H1 (cell line): ENCODE data around the gene TMEM266. TPM values are rescaled to one million over a fixed set of nuclear protein-coding genes. Genes with fewer than 3 reads are reported as not detected.

ENCODE experiments used
- CTCF ChIA-PET: fragments of 300-600 bp; sonication (Branson Sonifier 250); formaldehyde crosslinking; loops from one replicate; lab custom pipeline; 2021; ENCODE audit not compliant: partially characterized antibody; lab: Charles Lee
- POLR2A ChIA-PET: fragments of 300-600 bp; sonication (Branson Sonifier 250); formaldehyde crosslinking; loops from one replicate; lab custom pipeline; 2021; ENCODE audit warnings: inconsistent platforms; ENCODE audit not compliant: partially characterized antibody; lab: Charles Lee
- DNase-seq, 2 experiments: peaks; one replicate each; pipeline versions ENCODE4 v3.0.0 to v3.0.0-alpha.2; 2010 to 2022; ENCODE audit warnings: low spot score in 2 of 2, low read depth in 1 of 2, mixed read lengths in 1 of 2
- FAIRE-seq: peaks from 2 replicates; lab custom pipeline; 2011; peaks lifted over from hg19 to GRCh38; lab: Jason Lieb, UNC
- H2AFZ ChIP-seq: 2 replicates; pipeline ENCODE4 v1.8.1; 2012; ENCODE audit warnings: low read length, inconsistent platforms
- H2AK5ac ChIP-seq: 2 replicates; pipeline ENCODE4 v1.6.1; 2013; ENCODE audit warnings: low read depth, low read length
- H2BK120ac ChIP-seq: replicated peaks from 2 replicates; pipeline ENCODE3; 2013; ENCODE audit warnings: low read depth, low read length, inconsistent platforms
- H2BK12ac ChIP-seq: 2 replicates; pipeline ENCODE4 v1.6.1; 2013; ENCODE audit warnings: low read depth, low read length
- H2BK15ac ChIP-seq: 2 replicates; pipeline ENCODE4 v1.6.1; 2013; ENCODE audit warnings: low read length
- H2BK20ac ChIP-seq: 2 replicates; pipeline ENCODE4 v1.6.1; 2013; ENCODE audit warnings: low read length
- H2BK5ac ChIP-seq: 2 replicates; pipeline ENCODE4 v1.6.1; 2013; ENCODE audit warnings: low read depth, low read length
- H3K14ac ChIP-seq: 2 replicates; pipeline ENCODE4 v1.6.1; 2013; ENCODE audit warnings: inconsistent platforms; ENCODE audit not compliant: insufficient read length
- H3K18ac ChIP-seq: 2 replicates; pipeline ENCODE4 v1.6.1; 2013; ENCODE audit warnings: low read length; ENCODE audit errors: extremely low read depth
- H3K23ac ChIP-seq: 2 replicates; pipeline ENCODE4 v1.6.1; 2013; ENCODE audit warnings: inconsistent platforms; ENCODE audit not compliant: insufficient read length
- H3K23me2 ChIP-seq: 2 replicates; pipeline ENCODE4 v1.6.1; 2013; ENCODE audit warnings: low read depth, low read length
- H3K27ac ChIP-seq: 2 replicates; pipeline ENCODE4 v1.6.1; 2011; ENCODE audit warnings: low read depth, low read length, inconsistent platforms
- H3K27me3 ChIP-seq, 4 experiments: replicated peaks in 1 of 4; 1 replicate in 1 of 4; 2 replicates in 3 of 4; pipeline versions ENCODE4 v1.6.1 to v1.8.1; 2011 to 2013; ENCODE audit warnings: low read length in 3 of 4, mild to moderate bottlenecking in 3 of 4, inconsistent platforms in 2 of 4, mixed read lengths in 2 of 4, moderate library complexity in 1 of 4; ENCODE audit not compliant: control insufficient read depth in 3 of 4, insufficient read depth in 3 of 4; ENCODE audit errors: extremely low read depth in 1 of 4
- H3K36me3 ChIP-seq, 4 experiments: 2 replicates each; pipeline versions ENCODE4 v1.6.1 to v1.8.1; 2011 to 2013; ENCODE audit warnings: mild to moderate bottlenecking in 4 of 4, low read length in 3 of 4, moderate library complexity in 2 of 4, control low read depth in 1 of 4, inconsistent platforms in 1 of 4; ENCODE audit not compliant: insufficient read depth in 4 of 4, control insufficient read depth in 2 of 4
- H3K4ac ChIP-seq: replicated peaks from 2 replicates; pipeline ENCODE3; 2013; ENCODE audit warnings: low read length, low read depth, mixed read lengths, inconsistent platforms; ENCODE audit not compliant: insufficient read length
- H3K4me1 ChIP-seq, 4 experiments: replicated peaks in 1 of 4; 1 replicate in 1 of 4; 2 replicates in 3 of 4; pipeline versions ENCODE4 v1.6.1 to v1.8.1; 2011 to 2013; ENCODE audit warnings: low read length in 3 of 4, inconsistent platforms in 2 of 4, mixed read lengths in 1 of 4; ENCODE audit not compliant: insufficient read depth in 4 of 4, control insufficient read depth in 3 of 4
- H3K4me2 ChIP-seq, 2 experiments: 2 replicates each; pipeline versions ENCODE4 v1.6.1 to v1.8.1; 2011 to 2013; ENCODE audit warnings: low read depth in 2 of 2, low read length in 2 of 2, control low read depth in 1 of 2, inconsistent platforms in 1 of 2, mild to moderate bottlenecking in 1 of 2; ENCODE audit not compliant: insufficient read depth in 1 of 2
- H3K4me3 ChIP-seq, 4 experiments: fragments of 200-600, 300-600 bp in 1 of 4; sonication (generic), shearing (Covaris generic), sonication (Bioruptor Twin) in 1 of 4; 2 replicates each; pipeline versions ENCODE4 v1.5.1 to v1.8.1; 2011 to 2016; ENCODE audit warnings: low read length in 4 of 4, low read depth in 3 of 4, control low read depth in 2 of 4, inconsistent platforms in 2 of 4, mild to moderate bottlenecking in 2 of 4, mixed read lengths in 1 of 4, moderate library complexity in 1 of 4; ENCODE audit not compliant: insufficient read depth in 2 of 4; ENCODE audit errors: extremely low read depth in 1 of 4
- H3K56ac ChIP-seq: replicated peaks from 2 replicates; pipeline ENCODE3; 2013; ENCODE audit warnings: low read depth, mild to moderate bottlenecking, mixed read lengths, low read length, inconsistent platforms; ENCODE audit not compliant: insufficient read length
- H3K79me1 ChIP-seq: 2 replicates; pipeline ENCODE4 v1.6.1; 2013; ENCODE audit warnings: low read depth, low read length, control low read depth
- H3K79me2 ChIP-seq, 2 experiments: 2 replicates each; pipeline versions ENCODE4 v1.6.1 to v1.8.1; 2012 to 2013; ENCODE audit warnings: low read length in 2 of 2, mild to moderate bottlenecking in 2 of 2, inconsistent platforms in 1 of 2; ENCODE audit not compliant: insufficient read depth in 2 of 2, control insufficient read depth in 1 of 2
- H3K9ac ChIP-seq, 4 experiments: replicated peaks in 1 of 4; 1 replicate in 1 of 4; 2 replicates in 3 of 4; pipeline versions ENCODE4 v1.6.1 to v1.8.1; 2011 to 2013; ENCODE audit warnings: low read depth in 3 of 4, low read length in 3 of 4, control low read depth in 2 of 4, mild to moderate bottlenecking in 2 of 4, moderate library complexity in 2 of 4, inconsistent platforms in 1 of 4; ENCODE audit errors: extremely low read depth in 1 of 4
- H3K9me3 ChIP-seq, 2 experiments: 2 replicates each; pipeline versions ENCODE4 v1.6.1 to v1.8.1; 2012 to 2013; ENCODE audit warnings: mild to moderate bottlenecking in 2 of 2, moderate library complexity in 2 of 2, control low read depth in 1 of 2, inconsistent platforms in 1 of 2, low read depth in 1 of 2, low read length in 1 of 2, mixed read lengths in 1 of 2; ENCODE audit not compliant: insufficient read depth in 2 of 2
- H4K20me1 ChIP-seq, 2 experiments: replicated peaks in 1 of 2; 2 replicates each; pipeline versions ENCODE3 to v1.8.1; 2011 to 2013; ENCODE audit warnings: inconsistent platforms in 2 of 2, low read length in 2 of 2, mild to moderate bottlenecking in 1 of 2; ENCODE audit not compliant: insufficient read depth in 2 of 2, control insufficient read depth in 1 of 2
- H4K5ac ChIP-seq: 2 replicates; pipeline ENCODE4 v1.6.1; 2013; ENCODE audit warnings: low read length, low read depth, mixed read lengths, inconsistent platforms; ENCODE audit not compliant: insufficient read length
- H4K8ac ChIP-seq: 2 replicates; pipeline ENCODE4 v1.8.0; 2013; ENCODE audit warnings: mild to moderate bottlenecking, moderate library complexity, low read length, inconsistent platforms; ENCODE audit not compliant: insufficient read depth; ENCODE audit errors: extremely low read depth
- H4K91ac ChIP-seq: replicated peaks from 2 replicates; pipeline ENCODE3; 2013; ENCODE audit warnings: low read length, mixed read lengths, inconsistent platforms; ENCODE audit not compliant: insufficient read length
- ATF3 ChIP-seq: IDR thresholded peaks from 2 replicates; pipeline ENCODE4 v1.6.1; 2011; ENCODE audit warnings: low read depth, mild to moderate bottlenecking, low read length; ENCODE audit not compliant: insufficient read depth
- BCL11A ChIP-seq, 2 experiments: IDR thresholded peaks; one replicate each; pipeline ENCODE4 v1.6.1; 2011; ENCODE audit warnings: low read depth in 2 of 2, low read length in 2 of 2, mild to moderate bottlenecking in 2 of 2
- CBX5 ChIP-seq: fragments of 300-800, 300-1000 bp; sonication (generic); IDR thresholded peaks from 2 replicates; pipeline ENCODE4 v1.7.1; 2016; ENCODE audit warnings: antibody characterized with exemption, low read length, low read depth
- EZH2 ChIP-seq: fragments of 200-600 bp; sonication (generic); IDR thresholded peaks from 2 replicates; pipeline ENCODE4 v1.7.1; 2012; ENCODE audit warnings: low read depth, mild to moderate bottlenecking, moderate library complexity, low read length, inconsistent platforms; ENCODE audit not compliant: severe bottlenecking
- HDAC2 ChIP-seq, 2 experiments: fragments of 300-600 bp in 1 of 2; sonication (generic) in 1 of 2; IDR thresholded peaks; 2 replicates each; pipeline ENCODE4 v1.6.1; 2011 to 2012; ENCODE audit warnings: low read depth in 2 of 2, low read length in 2 of 2, mild to moderate bottlenecking in 2 of 2, moderate library complexity in 2 of 2, borderline replicate concordance in 1 of 2, inconsistent platforms in 1 of 2
- KDM1A ChIP-seq: fragments of 200-600, 300-600 bp; sonication (generic); IDR thresholded peaks from 2 replicates; pipeline ENCODE4 v1.7.1; 2016; ENCODE audit warnings: mild to moderate bottlenecking, low read length, borderline replicate concordance
- POLR2AphosphoS5 ChIP-seq: IDR thresholded peaks from 2 replicates; pipeline ENCODE4 v1.6.1; 2011; ENCODE audit warnings: low read depth, low read length
- SP1 ChIP-seq: IDR thresholded peaks from 2 replicates; pipeline ENCODE4 v1.6.1; 2011; ENCODE audit warnings: low read depth, low read length
- SP2 ChIP-seq: IDR thresholded peaks from 2 replicates; pipeline ENCODE4 v1.6.1; 2012; ENCODE audit warnings: mild to moderate bottlenecking, low read length, inconsistent platforms
- TAF1 ChIP-seq: IDR thresholded peaks from 2 replicates; pipeline ENCODE4 v1.6.1; 2011; ENCODE audit warnings: mild to moderate bottlenecking, low read depth, low read length
- TCF12 ChIP-seq: IDR thresholded peaks from 2 replicates; pipeline ENCODE4 v1.6.1; 2011; ENCODE audit warnings: low read depth, mild to moderate bottlenecking, low read length
- YY1 ChIP-seq: IDR thresholded peaks from 2 replicates; pipeline ENCODE4 v1.6.1; 2011; ENCODE audit warnings: low read depth, mild to moderate bottlenecking, low read length
- ZNF274 ChIP-seq: IDR thresholded peaks from 2 replicates; pipeline ENCODE4 v1.7.0; 2012; ENCODE audit warnings: low read length, borderline replicate concordance; ENCODE audit errors: extremely low read depth
- WGBS, 2 experiments: shearing (Covaris generic) in 1 of 2; methylation state at CpG; one replicate each; pipeline versions ENCODE4 v1.1.6 to v1.1.7; 2013 to 2015; ENCODE audit warnings: low lambda C conversion rate in 2 of 2, mixed read lengths in 2 of 2, inconsistent platforms in 1 of 2, low coverage in 1 of 2, missing lambda C conversion rate in 1 of 2; ENCODE audit not compliant: insufficient replicate concordance in 2 of 2, insufficient coverage in 1 of 2, insufficient read length in 1 of 2; ENCODE audit errors: extremely low coverage in 1 of 2, missing lambda C conversion rate in 1 of 2; 5-methylcytosine and 5-hydroxymethylcytosine counted together
- polyA plus RNA-seq, 7 experiments: library from polyadenylated mRNA; depleted of rRNA in 3 of 7; stranded (reverse) in 5 of 7; unstranded in 2 of 7; fragments of >200 nt in 5 of 7; fragments of 200-250 nt in 2 of 7; gene quantifications; 1 replicate in 5 of 7; 2 replicates in 1 of 7; 4 replicates in 1 of 7; pipeline versions ENCODE4 v1.2.1 to v1.2.3, GENCODE V29; 2011 to 2013; ENCODE audit warnings: missing spikeins in 2 of 7, mixed read lengths in 2 of 7
- total RNA-seq: library from RNA; stranded (reverse); fragmentation: NEBNext Ultra II Directional; extraction: Animal tissue kit (Norgen Biotek cat#: 25700); gene quantifications from 2 replicates; pipeline ENCODE4 v1.2.1, GENCODE V29; 2021

TMEM266 gene
- total and polyA plus RNA-seq, 2 of the 8 experiments (the other 6 are each of a cell fraction or from before 2014, with no cell fraction given) = 2.6 TPM

- no peak overlapping the region; a peak in 1 of 7 replicates for H3K9ac ChIP-seq
- H4K8ac ChIP-seq = no peak overlapping the region
- peaks cover 0 to 7% (median 3%) of the 10 kb centered on the region in 4 experiments; a peak in 3 of 7 replicates for H3K4me1 ChIP-seq
- H3K23ac ChIP-seq = no peak overlapping the region
- FAIRE-seq = no peak
- ChIA-PET CTCF (interaction anchor here (0.9 to 1.8 kb wide), 3 partner anchors 14 to 19 kb away, joined by 3 to 6 read pairs (median 4); no protein-coding TSS in a partner anchor), POLR2A (interaction anchor here (2.2 kb wide), 1 partner anchor 132 kb away, joined by 6 read pairs; the partner anchor contains the start of gene ISL2)
- no peaks in the 10 kb centered on the region for H3K79me2 ChIP-seq
- H3K14ac ChIP-seq = no peak overlapping the region
- H2AK5ac ChIP-seq = no peak overlapping the region
- no peaks in the 10 kb centered on the region for H3K79me1 ChIP-seq
- no peak overlapping the region for H2BK12ac ChIP-seq
- H4K91ac ChIP-seq = no peak overlapping the region
- H2BK15ac ChIP-seq = no peak overlapping the region
- H4K5ac ChIP-seq = no peak overlapping the region
- H2AFZ ChIP-seq = no peak overlapping the region
- no peak overlapping the region for H3K18ac ChIP-seq
- H3K9me3 ChIP-seq = no peaks in the 10 kb centered on the region
- H3K23me2 ChIP-seq = no peaks in the 10 kb centered on the region
- H3K56ac ChIP-seq = no peak overlapping the region
- 89% methylated on average over 11 of the region's 11 CpGs; no CpG with 5 or more reads in 1 of the 2 experiments for WGBS, 2 experiments
- H3K4ac ChIP-seq = no peak overlapping the region
- H3K27me3 ChIP-seq = no peaks in the 10 kb centered on the region
- DNase-seq = no peak
- H3K27ac ChIP-seq = no peak overlapping the region
- TF ChIP-seq KDM1A (no peak), SP1 (no peak), POLR2AphosphoS5 (no peak), BCL11A (IDR thresholded peaks at IDR 0.05; ENCODE audit: low read depth in 2 of 2, low read length in 2 of 2) (no peak), HDAC2 (IDR thresholded peaks at IDR 0.05; ENCODE audit: borderline replicate concordance in 1 of 2, low read depth in 2 of 2, low read length in 2 of 2) (no peak), TCF12 (no peak), ZNF274 (no peak), EZH2 (no peak), CBX5 (no peak), YY1 (no peak), ATF3 (no peak), TAF1 (no peak), SP2 (no peak)
- no peak overlapping the region for H2BK120ac ChIP-seq
- no peak overlapping the region for H2BK5ac ChIP-seq
- no peak overlapping the region for H3K4me3 ChIP-seq
- H3K36me3 ChIP-seq = no peaks in the 10 kb centered on the region
- no peak overlapping the region for H2BK20ac ChIP-seq
- peaks cover 0 to 3% of the 10 kb centered on the region in 2 experiments for H4K20me1 ChIP-seq
- H3K4me2 ChIP-seq = no peak overlapping the region
Measured at GRCh38 chr15:76204916-76205460, 145.2 kb downstream of the TMEM266 start.
